Measurements from ENCODE around the gene ZNF32.

- TF ChIP-seq CTCF (IDR thresholded peaks at IDR 0.05; ENCODE audit: low read length) (no peak), EZH2 (optimal IDR thresholded peaks at IDR 0.05; ENCODE audit: low read depth, low read length) (no peak), EZH2phosphoT487 (IDR thresholded peaks at IDR 0.05; ENCODE audit: low read length) (no peak)
Observed at GRCh38 chr10:43694526-43694925, 45.8 kb upstream of the ZNF32 start.
